CD4-positive, alpha-beta memory T cell (primary cell): ENCODE data around the gene MAPKAPK3. TPM values are rescaled to one million over a fixed set of nuclear protein-coding genes. Genes with fewer than 3 reads are reported as not detected.

Source experiments
- CTCF ChIA-PET: fragments of 350-600 bp; sonication (Branson Sonifier 250); formaldehyde crosslinking; loops from one replicate; lab custom pipeline; 2021; ENCODE audit warnings: inconsistent platforms; ENCODE audit not compliant: partially characterized antibody; lab: Charles Lee
- POLR2A ChIA-PET: fragments of 350-600 bp; sonication (Branson Sonifier 250); formaldehyde crosslinking; loops from one replicate; lab custom pipeline; 2021; ENCODE audit not compliant: partially characterized antibody; lab: Charles Lee
- DNase-seq, 5 donors: peaks; one replicate each; pipeline versions ENCODE4 v3.0.0 to v3.0.0-alpha.2; 2020 to 2022; ENCODE audit warnings: mixed read lengths in 1 of 5
- H3K27ac ChIP-seq: one replicate; pipeline ENCODE4 v1.7.0; 2013; ENCODE audit warnings: low read depth, low read length
- H3K27me3 ChIP-seq: 2 replicates; pipeline ENCODE4 v1.7.0; 2013; ENCODE audit warnings: mild to moderate bottlenecking, low read length, moderate library complexity; ENCODE audit not compliant: insufficient read depth
- H3K36me3 ChIP-seq: 2 replicates; pipeline ENCODE4 v1.7.0; 2013; ENCODE audit warnings: mild to moderate bottlenecking, low read length, moderate library complexity; ENCODE audit not compliant: insufficient read depth
- H3K4me1 ChIP-seq: 2 replicates; pipeline ENCODE4 v1.7.0; 2013; ENCODE audit warnings: mild to moderate bottlenecking, low read length, moderate library complexity; ENCODE audit not compliant: insufficient read depth
- H3K4me3 ChIP-seq, 2 donors: one replicate each; pipeline ENCODE4 v1.7.0; 2013; ENCODE audit warnings: low read length in 2 of 2, mild to moderate bottlenecking in 1 of 2
- H3K9me3 ChIP-seq, 2 donors: one replicate each; pipeline ENCODE4 v1.7.0; 2013; ENCODE audit warnings: low read length in 2 of 2, control low read depth in 1 of 2; ENCODE audit not compliant: control insufficient read depth in 1 of 2
- H3K27ac Mint-ChIP-seq, 7 donors: one replicate each; pipeline ENCODE4 v1.8.0; 2020 to 2021; ENCODE audit warnings: mixed read lengths in 7 of 7, mild to moderate bottlenecking in 6 of 7, inconsistent platforms in 3 of 7, moderate library complexity in 3 of 7
- H3K27me3 Mint-ChIP-seq, 2 donors: one replicate each; pipeline ENCODE4 v1.8.0; 2020 to 2021; ENCODE audit warnings: mixed read lengths in 2 of 2
- H3K36me3 Mint-ChIP-seq, 2 donors: one replicate each; pipeline ENCODE4 v1.8.0; 2020 to 2021; ENCODE audit warnings: mixed read lengths in 2 of 2, inconsistent platforms in 1 of 2, mild to moderate bottlenecking in 1 of 2
- H3K4me1 Mint-ChIP-seq, 4 donors: one replicate each; pipeline ENCODE4 v1.8.0; 2020 to 2021; ENCODE audit warnings: mixed read lengths in 4 of 4, mild to moderate bottlenecking in 1 of 4
- H3K4me3 Mint-ChIP-seq, 8 donors: one replicate each; pipeline ENCODE4 v1.8.0; 2020 to 2021; ENCODE audit warnings: mixed read lengths in 8 of 8, mild to moderate bottlenecking in 7 of 8, moderate library complexity in 6 of 8, inconsistent platforms in 3 of 8
- H3K9me3 Mint-ChIP-seq, 8 donors: one replicate each; pipeline ENCODE4 v1.8.0; 2020 to 2021; ENCODE audit warnings: mixed read lengths in 8 of 8, mild to moderate bottlenecking in 5 of 8, inconsistent platforms in 3 of 8, moderate library complexity in 1 of 8
- intact Hi-C: fragments of 100-400 bp; cut with micrococcal nuclease; formaldehyde crosslinking; loops from one replicate; pipeline ENCODE4 v1.15.1; 2023
- polyA plus RNA-seq, 2 donors: library from polyadenylated mRNA; unstranded; fragments of 300-500 nt; fragmentation: Illumina TruSeq; gene quantifications; one replicate each; pipeline ENCODE4 v1.2.3, GENCODE V29; 2021
- total RNA-seq, 2 experiments: library from RNA; stranded (reverse); gene quantifications; one replicate each; pipeline ENCODE4 v1.2.3, GENCODE V29; 2021

Gene MAPKAPK3
- total and polyA plus RNA-seq, 4 experiments from 2014 or later = 36.4 to 93.2 (median 55.6) TPM

DNA sequence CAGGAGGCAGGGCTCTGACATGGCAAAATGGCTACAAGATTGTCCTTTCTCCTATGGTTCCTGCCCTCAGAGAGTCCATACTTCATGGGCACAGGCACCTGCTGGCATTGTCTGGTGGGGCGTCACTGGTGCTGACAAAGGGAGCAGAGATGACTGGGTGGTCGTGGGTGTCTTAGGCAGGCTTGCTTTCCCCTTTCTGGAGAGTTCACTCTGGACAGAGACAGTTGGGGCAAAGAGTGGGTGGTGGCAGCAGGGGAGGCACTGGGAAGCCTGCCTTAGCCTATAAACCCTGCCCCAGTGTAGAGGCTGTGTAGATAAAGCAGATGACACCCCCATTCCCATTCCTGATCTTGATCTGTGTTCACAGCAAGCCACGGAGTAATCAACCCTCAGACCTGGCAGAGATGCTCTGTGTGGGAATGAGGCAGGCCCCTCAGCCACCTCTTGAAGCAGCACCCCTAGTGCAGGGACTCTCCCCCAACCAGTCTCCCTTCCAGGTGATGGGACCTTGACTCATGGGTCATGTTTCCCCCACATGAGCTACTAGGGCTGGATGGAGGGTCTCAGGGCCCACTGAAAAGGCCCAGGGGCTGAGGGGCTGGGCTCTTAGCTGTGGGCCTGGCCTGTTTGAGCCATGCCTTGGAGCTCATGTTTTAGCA lies 37.1 kb downstream of the MAPKAPK3 start:
- no peak overlapping the region for H3K4me3 ChIP-seq
- no peaks in the 10 kb centered on the region for H3K9me3 ChIP-seq
- Mint-ChIP-seq H3K36me3 (peaks cover 0 to 7% of the 10 kb centered on the region in 2 donors), H3K27me3 (no peaks in the 10 kb centered on the region), H3K4me1 (peaks cover 0 to 6% (median under 1%) of the 10 kb centered on the region in 4 donors), H3K27ac (peak overlapping the region in 5 of 7 donors; percentile 29 to 81 (median 67)), H3K9me3 (no peaks in the 10 kb centered on the region), H3K4me3 (no peak overlapping the region)
- no peak overlapping the region for H3K27ac ChIP-seq
- no peaks in the 10 kb centered on the region for H3K4me1 ChIP-seq
- no peak for DNase-seq
- no peaks in the 10 kb centered on the region for H3K36me3 ChIP-seq
- ChIA-PET POLR2A (interaction anchor here (0.9 to 6.4 kb wide), 7 partner anchors 22 to 83 kb away, joined by 3 to 89 read pairs (median 4); partner anchors contain the start of genes CISH and MAPKAPK3), CTCF (interaction anchor here (0.8 to 12.1 kb wide), 11 partner anchors 8 to 718 kb away, joined by 3 to 375 read pairs (median 7); partner anchors contain the start of genes C3orf18, CISH, HEMK1 and MAPKAPK3)
- intact Hi-C loops = no loop called here
- no peaks in the 10 kb centered on the region for H3K27me3 ChIP-seq

DNA sequence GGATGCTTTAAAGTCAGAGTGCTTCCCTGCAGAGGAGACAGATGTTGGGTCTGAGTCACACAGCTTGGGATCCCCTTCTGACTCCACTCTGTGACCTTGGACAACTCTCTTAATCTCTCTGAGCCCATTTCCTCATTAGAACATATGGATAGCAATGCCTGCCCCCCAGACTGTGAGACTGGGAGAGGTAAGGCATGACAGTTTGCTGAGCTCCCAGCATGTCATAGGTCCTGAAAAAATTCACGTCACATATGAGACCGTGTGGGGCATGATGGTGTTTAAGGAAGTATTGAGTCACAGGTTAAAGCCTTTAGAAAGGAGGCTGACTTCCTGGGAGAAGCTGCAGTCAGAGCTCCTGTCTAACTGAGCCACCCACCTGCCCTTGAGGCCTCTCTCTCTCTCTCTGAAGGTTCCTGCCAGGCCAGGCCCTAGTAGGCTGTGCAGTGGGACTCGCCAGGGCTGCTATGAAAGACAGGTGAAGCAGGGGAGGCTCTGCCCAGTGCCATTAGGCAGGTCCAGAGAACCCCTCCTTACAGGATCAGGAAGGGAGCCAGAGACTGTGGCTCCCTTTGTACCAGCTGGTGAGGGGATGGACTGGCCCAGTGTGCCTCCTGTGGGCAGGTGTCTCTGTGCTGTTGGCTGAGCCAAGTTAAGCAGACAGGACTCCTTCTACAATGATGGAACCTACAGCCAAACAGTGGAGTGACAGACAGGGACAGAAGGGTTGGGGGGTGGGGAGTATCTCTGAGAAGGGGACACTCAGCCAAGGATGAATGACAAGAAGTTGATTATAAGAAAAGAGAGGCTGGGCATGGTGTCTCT lies 38.3 kb downstream of the MAPKAPK3 start:
- Mint-ChIP-seq H3K27me3 (no peaks in the 10 kb centered on the region), H3K4me1 (peaks cover 0 to 6% (median under 1%) of the 10 kb centered on the region in 4 donors), H3K4me3 (no peak overlapping the region), H3K36me3 (no peaks in the 10 kb centered on the region), H3K9me3 (no peaks in the 10 kb centered on the region), H3K27ac (peak overlapping the region in 5 of 7 donors; percentile 15 to 80 (median 58))
- intact Hi-C loops = no loop called here
- ChIA-PET CTCF (interaction anchor here (0.8 to 12.1 kb wide), 3 partner anchors 21 to 82 kb away, joined by 3 to 375 read pairs (median 4); partner anchors contain the start of genes CISH and MAPKAPK3), POLR2A (interaction anchor here (0.9 to 6.4 kb wide), 3 partner anchors 24 to 44 kb away, joined by 3 to 89 read pairs (median 4); partner anchors contain the start of genes CISH and MAPKAPK3)
- Histone ChIP-seq H3K27ac (no peak overlapping the region), H3K4me3 (no peak overlapping the region), H3K4me1 (no peaks in the 10 kb centered on the region), H3K9me3 (no peaks in the 10 kb centered on the region), H3K36me3 (no peaks in the 10 kb centered on the region), H3K27me3 (no peaks in the 10 kb centered on the region)
- no peak for DNase-seq

DNA sequence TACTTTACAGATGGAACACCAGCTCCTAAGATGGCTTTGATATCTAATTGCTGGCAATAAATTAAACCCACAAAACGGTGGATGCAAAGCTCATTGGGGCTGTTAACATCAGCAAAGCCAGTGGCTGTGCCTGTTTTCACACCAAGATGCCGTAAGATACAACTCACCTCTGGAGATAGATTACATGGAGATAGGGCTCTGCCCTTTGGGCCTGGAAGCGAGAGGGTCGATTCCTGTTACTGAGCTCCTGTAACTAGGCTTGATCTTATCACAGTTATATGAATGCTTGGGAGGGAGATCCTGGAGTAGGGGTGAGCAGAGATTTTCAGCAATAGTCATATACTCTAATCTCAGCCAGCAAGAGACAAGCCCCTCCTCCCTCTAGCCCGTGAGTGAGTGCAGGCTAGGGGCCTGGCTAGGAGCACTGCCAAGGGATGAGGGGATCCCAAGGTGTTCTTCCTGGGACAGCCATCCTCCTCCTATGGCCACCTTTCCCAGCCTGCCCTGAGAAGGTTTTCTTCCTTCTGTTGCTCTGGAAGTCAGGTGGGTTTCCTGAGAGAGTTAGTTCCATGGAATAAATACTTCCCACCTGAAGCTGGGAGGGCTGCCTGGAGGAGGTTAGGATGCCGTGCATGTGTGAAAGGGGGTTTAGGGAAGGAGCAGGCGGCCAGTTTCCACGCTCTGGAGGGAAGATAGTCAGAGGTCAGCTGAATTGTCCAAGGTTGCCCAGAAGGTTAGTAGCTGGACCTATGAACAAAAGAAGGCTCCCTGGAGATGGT lies 39.7 kb downstream of the MAPKAPK3 start:
- DNase-seq = no peak
- Histone ChIP-seq H3K27ac (no peak overlapping the region), H3K4me3 (no peak overlapping the region), H3K27me3 (no peaks in the 10 kb centered on the region), H3K36me3 (no peaks in the 10 kb centered on the region), H3K9me3 (no peaks in the 10 kb centered on the region), H3K4me1 (no peaks in the 10 kb centered on the region)
- Mint-ChIP-seq H3K4me3 (no peak overlapping the region), H3K9me3 (no peaks in the 10 kb centered on the region), H3K27me3 (no peaks in the 10 kb centered on the region), H3K4me1 (peaks cover 0 to 6% (median under 1%) of the 10 kb centered on the region in 4 donors), H3K36me3 (no peaks in the 10 kb centered on the region), H3K27ac (peak overlapping the region in 2 of 7 donors; percentile 27 to 30)
- intact Hi-C loops = no loop called here
- CTCF ChIA-PET = interaction anchor here (0.8 to 12.1 kb wide), 3 partner anchors 21 to 114 kb away, joined by 3 to 375 read pairs (median 3); partner anchors contain the start of genes CISH and MAPKAPK3
- POLR2A ChIA-PET = interaction anchor here (0.9 to 6.4 kb wide), 3 partner anchors 40 to 88 kb away, joined by 3 to 89 read pairs (median 4); partner anchors contain the start of gene MAPKAPK3

DNA sequence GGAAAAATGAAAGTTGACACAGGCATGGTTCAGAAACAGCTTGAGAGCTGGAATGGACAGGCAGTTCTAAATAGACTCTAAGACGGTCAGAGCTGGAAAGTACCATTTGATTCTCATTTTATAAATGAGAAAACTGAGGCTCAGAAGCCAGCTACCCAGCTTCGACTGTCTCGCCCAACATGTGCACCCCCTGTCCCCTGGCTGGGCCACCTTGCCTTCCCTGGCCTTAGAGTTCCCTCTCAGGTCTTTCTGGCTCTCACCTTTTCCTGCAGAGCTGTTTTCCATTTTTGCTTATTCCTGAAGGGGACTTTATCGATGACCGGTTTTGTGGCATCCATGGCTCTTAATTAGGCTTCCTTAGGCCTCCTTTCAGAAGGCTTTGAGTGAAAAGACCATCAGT lies 40.5 kb downstream of the MAPKAPK3 start:
- H3K27me3 Mint-ChIP-seq = no peaks in the 10 kb centered on the region
- no peaks in the 10 kb centered on the region for H3K27me3 ChIP-seq
- CTCF ChIA-PET = interaction anchor here (0.8 to 12.1 kb wide), 3 partner anchors 22 to 115 kb away, joined by 3 to 375 read pairs (median 3); partner anchors contain the start of genes CISH and MAPKAPK3
- peak overlapping the region in 1 of 7 donors; percentile 68 for H3K27ac Mint-ChIP-seq
- no peak overlapping the region for H3K4me3 Mint-ChIP-seq
- intact Hi-C loops = no loop called here
- no peak for DNase-seq
- H3K4me3 ChIP-seq = no peak overlapping the region
- H3K9me3 ChIP-seq = no peaks in the 10 kb centered on the region
- H3K4me1 ChIP-seq = no peaks in the 10 kb centered on the region
- no peaks in the 10 kb centered on the region for H3K36me3 Mint-ChIP-seq
- H3K4me1 Mint-ChIP-seq = peaks cover 0 to 6% (median under 1%) of the 10 kb centered on the region in 4 donors
- H3K27ac ChIP-seq = no peak overlapping the region
- no peaks in the 10 kb centered on the region for H3K36me3 ChIP-seq
- POLR2A ChIA-PET = interaction anchor here (0.9 to 1.7 kb wide), 3 partner anchors 37 to 89 kb away, joined by 3 to 4 read pairs (median 4); no protein-coding TSS in a partner anchor
- H3K9me3 Mint-ChIP-seq = no peaks in the 10 kb centered on the region

DNA sequence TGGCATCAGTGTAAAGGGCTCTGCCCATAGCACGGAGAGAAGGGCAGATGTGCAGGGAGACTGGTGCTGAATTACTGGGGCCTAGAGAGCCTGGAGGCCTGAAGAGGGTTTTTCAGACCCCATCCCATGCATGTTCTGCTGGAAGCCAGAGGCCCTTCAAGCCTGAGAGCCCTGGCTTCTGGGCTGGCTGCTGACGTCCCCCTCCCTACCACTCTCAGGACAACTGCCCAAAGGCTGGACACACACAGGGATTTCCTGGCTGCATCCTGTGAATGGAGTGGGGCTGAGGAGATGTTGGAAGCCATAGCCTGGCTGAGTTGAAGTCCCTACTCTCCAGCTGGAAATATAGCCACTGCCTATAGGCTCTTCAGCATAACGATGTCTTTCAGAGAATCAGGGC lies 40.9 kb downstream of the MAPKAPK3 start:
- Mint-ChIP-seq H3K27me3 (no peaks in the 10 kb centered on the region), H3K4me1 (peaks cover 0 to 6% (median under 1%) of the 10 kb centered on the region in 4 donors), H3K36me3 (no peaks in the 10 kb centered on the region), H3K27ac (peak overlapping the region in 1 of 7 donors; percentile 86), H3K4me3 (no peak overlapping the region), H3K9me3 (no peaks in the 10 kb centered on the region)
- Histone ChIP-seq H3K27ac (no peak overlapping the region), H3K27me3 (no peaks in the 10 kb centered on the region), H3K4me1 (no peaks in the 10 kb centered on the region), H3K36me3 (no peaks in the 10 kb centered on the region), H3K9me3 (no peaks in the 10 kb centered on the region), H3K4me3 (no peak overlapping the region)
- ChIA-PET POLR2A (interaction anchor here (1.3 to 1.7 kb wide), 2 partner anchors 38 to 48 kb away, joined by 4 read pairs; no protein-coding TSS in a partner anchor), CTCF (interaction anchor here (0.8 to 12.1 kb wide), 3 partner anchors 23 to 115 kb away, joined by 3 to 375 read pairs (median 3); partner anchors contain the start of genes CISH and MAPKAPK3)
- intact Hi-C loops = no loop called here
- no peak for DNase-seq

DNA sequence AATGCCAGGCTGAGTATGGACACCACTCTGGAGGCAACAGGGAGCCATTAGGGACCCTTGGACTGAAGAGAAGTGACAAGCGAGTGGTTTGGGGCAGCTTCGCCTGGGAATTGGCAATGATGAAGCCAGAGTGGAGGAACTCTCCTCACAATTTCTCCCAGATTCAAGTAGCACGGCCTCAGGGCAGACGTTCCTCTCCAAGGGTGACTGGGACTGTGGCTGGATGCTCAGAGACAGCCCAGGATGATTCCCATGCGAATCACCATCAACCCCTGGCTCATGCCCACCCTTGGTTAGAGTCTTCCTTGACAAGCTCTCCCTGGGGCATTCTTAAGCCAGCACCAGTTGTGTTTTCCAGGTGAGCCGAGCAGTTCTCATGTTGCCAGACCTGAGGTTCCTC lies 41.5 kb downstream of the MAPKAPK3 start:
- DNase-seq = no peak
- H3K9me3 Mint-ChIP-seq = no peaks in the 10 kb centered on the region
- Histone ChIP-seq H3K4me1 (no peaks in the 10 kb centered on the region), H3K4me3 (no peak overlapping the region), H3K27ac (no peak overlapping the region), H3K9me3 (no peaks in the 10 kb centered on the region), H3K36me3 (no peaks in the 10 kb centered on the region), H3K27me3 (no peaks in the 10 kb centered on the region)
- no peaks in the 10 kb centered on the region for H3K36me3 Mint-ChIP-seq
- no peak overlapping the region for H3K4me3 Mint-ChIP-seq
- ChIA-PET POLR2A (interaction anchor here (1.7 kb wide), 1 partner anchor 38 kb away, joined by 4 read pairs; no protein-coding TSS in a partner anchor), CTCF (interaction anchor here (12.1 kb wide), 1 partner anchor 38 kb away, joined by 375 read pairs; the partner anchor contains the start of genes CISH and MAPKAPK3)
- H3K27me3 Mint-ChIP-seq = no peaks in the 10 kb centered on the region
- peak overlapping the region in 1 of 7 donors; percentile 42 for H3K27ac Mint-ChIP-seq
- intact Hi-C loops = no loop called here
- peaks cover 0 to 5% (median under 1%) of the 10 kb centered on the region in 4 donors for H3K4me1 Mint-ChIP-seq
